Naive thymus-derived CD8-positive, alpha-beta T cell (primary cell): ENCODE results near the gene SRPX. TPM values are rescaled to one million over a fixed set of nuclear protein-coding genes. Genes with fewer than 3 reads are reported as not detected.

ENCODE experiments used
- ATAC-seq, 2 donors: fragments of 150-1000 bp; cut with Tn5 transposase in 1 of 2; sonication (Bioruptor Pico), chemical (Tn5 transposase) in 1 of 2; 1 replicate in 1 of 2; 2 replicates in 1 of 2; pipeline ENCODE4 v1.10.0; 2021; ENCODE audit warnings: mild to moderate bottlenecking in 2 of 2, moderate library complexity in 2 of 2
- POLR2A ChIA-PET: fragments of 350-600 bp; sonication (Branson Sonifier 250); formaldehyde crosslinking; loops from one replicate; lab custom pipeline; 2021; ENCODE audit warnings: antibody characterized with exemption; lab: Charles Lee
- DNase-seq, 10 donors: peaks; one replicate each; pipeline versions ENCODE4 v3.0.0 to v3.0.0-alpha.2; 2020 to 2022
- H3K27ac Mint-ChIP-seq, 10 donors: one replicate each; pipeline ENCODE4 v1.8.0; 2020 to 2022; ENCODE audit warnings: mild to moderate bottlenecking in 10 of 10, mixed read lengths in 10 of 10, moderate library complexity in 4 of 10, inconsistent platforms in 1 of 10
- H3K27me3 Mint-ChIP-seq, 5 donors: one replicate each; pipeline ENCODE4 v1.8.0; 2021 to 2022; ENCODE audit warnings: mixed read lengths in 5 of 5
- H3K36me3 Mint-ChIP-seq, 3 donors: one replicate each; pipeline ENCODE4 v1.8.0; 2020 to 2022; ENCODE audit warnings: mixed read lengths in 3 of 3, mild to moderate bottlenecking in 2 of 3, inconsistent platforms in 1 of 3
- H3K4me1 Mint-ChIP-seq, 4 donors: one replicate each; pipeline ENCODE4 v1.8.0; 2021 to 2022; ENCODE audit warnings: mixed read lengths in 4 of 4
- H3K4me3 Mint-ChIP-seq, 10 donors: one replicate each; pipeline ENCODE4 v1.8.0; 2020 to 2022; ENCODE audit warnings: mild to moderate bottlenecking in 10 of 10, mixed read lengths in 10 of 10, moderate library complexity in 6 of 10, inconsistent platforms in 1 of 10
- H3K9me3 Mint-ChIP-seq, 9 donors: one replicate each; pipeline ENCODE4 v1.8.0; 2020 to 2022; ENCODE audit warnings: mixed read lengths in 9 of 9, mild to moderate bottlenecking in 3 of 9, inconsistent platforms in 1 of 9, moderate library complexity in 1 of 9
- polyA plus RNA-seq, 3 donors: library from polyadenylated mRNA; unstranded; fragments of 300-500 nt; fragmentation: Illumina TruSeq; gene quantifications; one replicate each; pipeline ENCODE4 v1.2.3, GENCODE V29; 2021
- total RNA-seq, 8 experiments: library from RNA in 2 of 8; stranded (reverse) in 2 of 8; gene quantifications; one replicate each; pipeline ENCODE4 v1.2.3 and lab custom pipeline; 2021 to 2026

Gene SRPX
- total and polyA plus RNA-seq, 5 experiments from 2014 or later: not detected

GRCh38 chrX:38151441-38151840, 69.2 kb downstream of the SRPX start:
- no peaks in the 10 kb centered on the region for H3K9me3 Mint-ChIP-seq

DNA sequence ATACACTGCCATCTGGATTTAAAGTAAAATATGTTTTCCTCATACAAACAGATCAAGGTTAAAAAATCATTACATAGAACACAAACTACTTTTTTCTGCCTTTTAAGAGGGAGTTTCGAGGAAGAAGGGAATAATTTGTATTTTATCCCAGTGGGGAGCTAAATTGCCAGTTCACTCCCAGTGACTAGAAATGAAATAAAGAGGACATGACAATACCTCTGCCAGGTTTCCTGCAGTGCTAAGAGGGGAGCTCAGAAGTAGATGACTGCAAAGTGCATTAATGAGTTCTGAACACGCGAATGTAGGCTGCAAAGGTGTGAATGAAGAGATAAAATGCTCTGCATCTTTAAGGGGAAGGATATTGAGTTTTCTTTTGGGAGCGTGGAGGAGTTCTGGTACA, 69.7 kb downstream of the SRPX start:
- ATAC-seq (no peak), DNase-seq (no peak)
- H3K4me1 Mint-ChIP-seq: no peaks in the 10 kb centered on the region
- H3K36me3 Mint-ChIP-seq: no peaks in the 10 kb centered on the region
- peaks cover 0 to 12% (median 3%) of the 10 kb centered on the region in 5 donors for H3K27me3 Mint-ChIP-seq
- H3K27ac Mint-ChIP-seq: no peak overlapping the region
- no peaks in the 10 kb centered on the region for H3K9me3 Mint-ChIP-seq
- POLR2A ChIA-PET: no interaction called here
- no peak overlapping the region for H3K4me3 Mint-ChIP-seq

More at GRCh38 chrX:38151441-38151840, 69.2 kb downstream of the SRPX start:
- H3K4me1 Mint-ChIP-seq: no peaks in the 10 kb centered on the region
- peaks cover 0 to 12% (median 2%) of the 10 kb centered on the region in 5 donors for H3K27me3 Mint-ChIP-seq
- H3K4me3 Mint-ChIP-seq: no peak overlapping the region
- ATAC-seq: no peak
- no peak overlapping the region for H3K27ac Mint-ChIP-seq
- POLR2A ChIA-PET: no interaction called here
- no peak for DNase-seq
- no peaks in the 10 kb centered on the region for H3K36me3 Mint-ChIP-seq

DNA sequence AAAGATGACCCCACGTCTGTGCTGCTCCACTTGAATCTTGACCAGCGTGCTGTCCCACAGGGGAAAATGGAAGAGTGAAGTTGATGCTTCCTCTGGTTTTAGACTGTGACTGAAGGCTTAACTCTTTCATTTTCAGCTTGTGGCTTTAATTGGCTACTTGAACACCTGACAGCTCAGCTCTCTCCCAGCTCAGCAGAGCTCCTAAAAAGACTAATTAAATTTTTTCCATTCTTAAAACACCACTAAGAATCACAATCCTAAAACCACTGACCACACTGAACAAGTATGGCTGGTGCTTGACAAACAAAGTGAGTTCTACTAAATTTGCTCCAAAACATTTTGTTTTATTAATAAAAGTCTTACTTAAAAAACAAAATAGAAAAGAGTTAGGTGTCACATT, 71.7 kb downstream of the SRPX start:
- DNase-seq (no peak), ATAC-seq (no peak)
- peaks cover 0 to 2% (median 0%) of the 10 kb centered on the region in 9 donors for H3K9me3 Mint-ChIP-seq
- no peaks in the 10 kb centered on the region for H3K4me1 Mint-ChIP-seq
- POLR2A ChIA-PET: no interaction called here
- H3K36me3 Mint-ChIP-seq: no peaks in the 10 kb centered on the region
- no peak overlapping the region for H3K27ac Mint-ChIP-seq
- peaks cover 3 to 26% (median 10%) of the 10 kb centered on the region in 5 donors for H3K27me3 Mint-ChIP-seq
- H3K4me3 Mint-ChIP-seq: no peak overlapping the region

GRCh38 chrX:38142610-38143009, 78.1 kb downstream of the SRPX start:
- peaks cover 4 to 14% (median 8%) of the 10 kb centered on the region in 5 donors for H3K27me3 Mint-ChIP-seq
- POLR2A ChIA-PET: no interaction called here
- no peaks in the 10 kb centered on the region for H3K4me1 Mint-ChIP-seq
- no peaks in the 10 kb centered on the region for H3K36me3 Mint-ChIP-seq
- peaks cover 0 to 2% (median 0%) of the 10 kb centered on the region in 9 donors for H3K9me3 Mint-ChIP-seq
- no peak overlapping the region for H3K4me3 Mint-ChIP-seq
- DNase-seq (no peak), ATAC-seq (no peak)
- H3K27ac Mint-ChIP-seq: no peak overlapping the region

GRCh38 chrX:38138900-38139299, 81.8 kb downstream of the SRPX start:
- Mint-ChIP-seq H3K4me1 (no peaks in the 10 kb centered on the region), H3K27me3 (peaks cover 0 to 7% (median 1%) of the 10 kb centered on the region in 5 donors), H3K36me3 (no peaks in the 10 kb centered on the region), H3K27ac (no peak overlapping the region), H3K9me3 (no peaks in the 10 kb centered on the region), H3K4me3 (no peak overlapping the region)
- POLR2A ChIA-PET: no interaction called here
- ATAC-seq (no peak), DNase-seq (no peak)

DNA sequence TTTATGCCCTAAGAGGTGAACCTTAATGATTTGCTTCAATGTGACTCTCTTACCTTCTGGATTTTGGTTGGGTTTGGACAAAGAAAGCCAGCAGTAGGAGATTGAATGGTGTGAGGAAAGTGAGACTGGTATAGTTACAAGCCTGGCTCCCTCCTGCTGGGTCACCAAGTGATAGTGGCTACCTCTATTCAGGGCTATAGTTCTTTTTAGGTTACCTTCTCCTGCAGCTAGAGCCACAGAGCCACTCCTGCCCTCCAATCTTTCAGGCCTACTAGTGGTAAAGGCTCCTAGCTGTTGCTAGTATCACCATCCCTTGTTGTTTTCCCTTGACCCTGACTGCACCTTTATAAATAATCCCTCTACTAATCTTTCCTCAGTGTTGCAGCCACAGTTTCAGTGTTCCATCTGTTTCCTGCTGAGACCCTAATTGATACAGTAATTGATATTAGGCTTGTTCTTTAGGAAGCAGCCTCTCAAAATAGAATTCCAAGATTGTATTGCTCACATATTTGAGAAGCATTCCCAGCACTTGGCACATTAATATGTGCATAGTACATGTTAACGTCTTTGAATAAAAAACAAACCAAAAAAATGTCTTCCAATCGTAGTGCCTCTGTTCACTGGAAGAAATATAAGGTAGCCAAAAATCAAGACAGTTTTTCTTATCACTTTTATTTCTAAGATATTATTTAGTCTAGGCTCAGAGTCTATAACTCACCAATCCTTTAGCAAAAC, 82.3 kb downstream of the SRPX start:
- Mint-ChIP-seq H3K4me1 (no peaks in the 10 kb centered on the region), H3K9me3 (no peaks in the 10 kb centered on the region), H3K4me3 (no peak overlapping the region), H3K27me3 (peaks cover 0 to 7% (median 1%) of the 10 kb centered on the region in 5 donors), H3K36me3 (no peaks in the 10 kb centered on the region), H3K27ac (no peak overlapping the region)
- POLR2A ChIA-PET: no interaction called here
- no peak for DNase-seq
- ATAC-seq: no peak

GRCh38 chrX:38129366-38129765, 91.3 kb downstream of the SRPX start:
- POLR2A ChIA-PET: no interaction called here
- Mint-ChIP-seq H3K27me3 (peaks cover 0 to 12% (median 1%) of the 10 kb centered on the region in 5 donors), H3K27ac (no peak overlapping the region), H3K4me1 (no peaks in the 10 kb centered on the region), H3K9me3 (no peaks in the 10 kb centered on the region), H3K36me3 (no peaks in the 10 kb centered on the region), H3K4me3 (no peak overlapping the region)
- DNase-seq (no peak), ATAC-seq (no peak)

GRCh38 chrX:38127961-38128360, 92.7 kb downstream of the SRPX start:
- POLR2A ChIA-PET: no interaction called here
- H3K27ac Mint-ChIP-seq: no peak overlapping the region
- DNase-seq: no peak
- no peaks in the 10 kb centered on the region for H3K36me3 Mint-ChIP-seq
- no peak for ATAC-seq
- peaks cover 0 to 10% (median 1%) of the 10 kb centered on the region in 5 donors for H3K27me3 Mint-ChIP-seq
- no peaks in the 10 kb centered on the region for H3K4me1 Mint-ChIP-seq
- no peaks in the 10 kb centered on the region for H3K9me3 Mint-ChIP-seq
- no peak overlapping the region for H3K4me3 Mint-ChIP-seq

- no peak for ATAC-seq
- H3K9me3 Mint-ChIP-seq: no peaks in the 10 kb centered on the region
- POLR2A ChIA-PET: no interaction called here
Measured at GRCh38 chrX:38126179-38126578, 94.5 kb downstream of the SRPX start.

GRCh38 chrX:38124000-38124399, 96.7 kb downstream of the SRPX start:
- Mint-ChIP-seq H3K4me3 (no peak overlapping the region), H3K9me3 (no peaks in the 10 kb centered on the region), H3K4me1 (no peaks in the 10 kb centered on the region), H3K36me3 (no peaks in the 10 kb centered on the region), H3K27me3 (peaks cover 0 to 4% (median 0%) of the 10 kb centered on the region in 5 donors), H3K27ac (no peak overlapping the region)
- no peak for DNase-seq
- POLR2A ChIA-PET: no interaction called here
- no peak for ATAC-seq

More at GRCh38 chrX:38126179-38126578, 94.5 kb downstream of the SRPX start:
- Mint-ChIP-seq H3K36me3 (no peaks in the 10 kb centered on the region), H3K4me1 (no peaks in the 10 kb centered on the region), H3K4me3 (no peak overlapping the region), H3K27me3 (peaks cover 0 to 10% (median 2%) of the 10 kb centered on the region in 5 donors), H3K27ac (no peak overlapping the region)
- no peak for DNase-seq

DNA sequence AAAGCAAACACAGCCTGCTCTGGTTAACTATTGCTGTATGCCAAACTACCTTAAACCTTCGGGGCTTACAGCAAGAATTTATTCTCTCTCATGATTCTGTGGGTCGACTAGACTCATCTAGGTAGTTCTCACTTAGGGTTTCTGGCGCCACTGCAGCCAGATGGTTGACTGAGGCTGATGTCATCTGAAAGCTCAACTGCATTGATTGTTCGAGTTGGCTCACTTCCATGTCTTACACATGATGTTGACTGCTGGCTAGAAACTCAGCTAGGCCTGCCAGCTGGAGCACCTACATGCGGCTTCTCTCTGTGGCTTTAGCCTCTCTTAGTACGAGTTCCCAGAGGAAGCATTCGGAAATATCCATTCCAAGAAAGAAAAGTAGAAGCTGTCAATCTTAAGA, 103.2 kb downstream of the SRPX start:
- H3K9me3 Mint-ChIP-seq: peaks cover 0 to 4% (median 0%) of the 10 kb centered on the region in 9 donors
- H3K27ac Mint-ChIP-seq: no peak overlapping the region
- H3K4me3 Mint-ChIP-seq: no peak overlapping the region
- H3K4me1 Mint-ChIP-seq: no peaks in the 10 kb centered on the region
- ATAC-seq (no peak), DNase-seq (no peak)
- H3K27me3 Mint-ChIP-seq: peaks cover 0 to 4% (median 0%) of the 10 kb centered on the region in 5 donors
- POLR2A ChIA-PET: no interaction called here
- no peaks in the 10 kb centered on the region for H3K36me3 Mint-ChIP-seq

DNA sequence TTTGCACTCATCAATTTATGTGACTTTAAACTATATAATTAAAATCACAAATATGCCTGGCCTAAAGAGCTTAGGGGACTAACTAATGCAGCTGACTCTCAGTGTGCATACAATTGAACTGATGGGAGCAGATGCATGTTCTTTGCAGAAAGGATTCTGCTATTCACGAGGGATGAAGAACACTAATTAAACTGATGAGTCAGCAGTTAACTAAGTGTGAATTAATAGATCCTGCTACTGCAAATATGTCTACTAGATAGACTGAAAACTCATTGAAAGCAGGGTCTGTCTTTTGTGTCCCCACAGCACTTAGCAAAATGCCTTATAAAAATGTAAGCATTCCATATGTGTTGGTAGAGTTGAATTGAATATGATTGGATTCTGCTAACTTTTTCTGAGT, 104.0 kb downstream of the SRPX start:
- Mint-ChIP-seq H3K27me3 (peaks cover 0 to 4% (median 0%) of the 10 kb centered on the region in 5 donors), H3K9me3 (peaks cover 0 to 4% (median 0%) of the 10 kb centered on the region in 9 donors), H3K27ac (no peak overlapping the region), H3K4me3 (no peak overlapping the region), H3K4me1 (no peaks in the 10 kb centered on the region), H3K36me3 (no peaks in the 10 kb centered on the region)
- DNase-seq: no peak
- POLR2A ChIA-PET: no interaction called here
- no peak for ATAC-seq

- Mint-ChIP-seq H3K27ac (no peak overlapping the region), H3K9me3 (peaks cover 0 to 4% (median 0%) of the 10 kb centered on the region in 9 donors), H3K36me3 (no peaks in the 10 kb centered on the region), H3K4me3 (no peak overlapping the region), H3K4me1 (no peaks in the 10 kb centered on the region), H3K27me3 (peaks cover 0 to 4% (median 0%) of the 10 kb centered on the region in 5 donors)
- DNase-seq (no peak), ATAC-seq (no peak)
- POLR2A ChIA-PET: no interaction called here
Measured at GRCh38 chrX:38112566-38112965, 108.1 kb downstream of the SRPX start.

DNA sequence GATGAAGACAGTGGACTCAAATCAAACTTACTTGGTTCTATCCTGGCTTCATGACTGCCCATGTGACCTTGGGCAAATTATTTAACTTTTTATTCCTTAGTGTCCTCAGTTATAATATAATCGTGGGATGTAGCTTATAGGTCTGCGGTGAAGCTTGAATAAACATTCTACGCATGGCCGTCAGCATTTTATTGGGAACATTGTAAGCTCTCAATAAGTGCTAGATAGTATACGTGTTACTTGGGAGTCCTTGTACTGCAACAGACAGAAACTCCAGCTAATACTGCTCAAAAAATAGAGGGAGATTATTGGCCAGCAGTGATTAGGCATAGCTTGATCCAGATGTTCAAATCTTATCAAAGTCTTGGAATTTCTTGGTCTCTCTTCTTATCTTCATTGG, 109.5 kb downstream of the SRPX start:
- H3K36me3 Mint-ChIP-seq: no peaks in the 10 kb centered on the region
- ATAC-seq: no peak
- H3K4me3 Mint-ChIP-seq: no peak overlapping the region
- H3K4me1 Mint-ChIP-seq: no peaks in the 10 kb centered on the region
- DNase-seq: no peak
- H3K27me3 Mint-ChIP-seq: peaks cover 0 to 4% (median 0%) of the 10 kb centered on the region in 5 donors
- H3K9me3 Mint-ChIP-seq: peaks cover 0 to 4% (median 0%) of the 10 kb centered on the region in 9 donors
- POLR2A ChIA-PET: no interaction called here
- no peak overlapping the region for H3K27ac Mint-ChIP-seq
